ENCODE measurements around the gene SLC38A10. TPM values are rescaled to one million over a fixed set of nuclear protein-coding genes. Genes with fewer than 3 reads are reported as not detected.

The SLC38A10 gene
- total RNA-seq, 2 donors from 2014 or later = 83.0 to 129 TPM

DNA sequence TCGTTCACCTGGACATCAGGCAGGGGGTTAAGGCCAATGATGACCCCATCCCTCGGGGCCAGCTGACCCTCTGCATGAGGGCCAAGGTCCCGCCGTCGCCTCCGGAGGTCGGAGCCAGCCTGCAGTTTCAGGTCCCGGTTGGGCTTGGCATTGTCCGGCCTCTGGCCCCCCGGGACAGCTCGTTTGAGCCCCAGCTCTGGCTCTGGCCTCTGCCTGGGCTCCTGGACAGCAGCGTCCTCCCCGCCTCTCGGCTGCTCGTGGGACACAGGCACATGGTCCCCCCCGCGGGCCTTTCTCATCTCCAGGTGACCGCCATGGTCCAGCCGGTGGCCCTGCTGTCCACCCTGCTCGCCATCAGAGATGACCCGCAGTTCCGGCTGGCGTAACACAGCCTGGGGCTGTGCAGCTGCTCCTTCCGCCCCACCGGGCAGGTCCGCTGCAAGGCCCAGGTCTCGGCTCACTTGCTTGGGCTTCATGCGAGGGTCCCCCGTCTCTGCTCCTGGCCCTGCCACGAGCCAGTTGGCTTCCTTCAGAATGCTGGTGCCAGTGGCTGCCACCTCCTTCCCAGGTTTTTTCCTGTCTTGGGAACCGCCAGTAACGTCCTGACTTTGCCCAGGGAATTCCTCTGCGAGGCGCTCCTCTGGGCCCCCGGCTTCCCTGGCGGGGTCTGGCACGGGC, 49.3 kb downstream of the SLC38A10 start:
- ATAC-seq (ENCODE audit: insufficient number of reproducible peaks, low FRiP score, low read depth) (no peak), DNase-seq (ENCODE audit: low spot score) (no peak)
- Histone ChIP-seq H3K4me3 (no peak overlapping the region), H3K9me3 (no peaks in the 10 kb centered on the region), H3K27me3 (replicated peaks; ENCODE audit: insufficient read depth) (no peaks in the 10 kb centered on the region), H3K4me1 (ENCODE audit: control insufficient read depth in 1 of 2, low read depth in 2 of 2) (peaks cover 0 to under 1% of the 10 kb centered on the region in 2 donors), H3K36me3 (peaks cover 7% of the 10 kb centered on the region), H3K27ac (no peak overlapping the region)
- no peak for TF ChIP-seq CTCF (IDR thresholded peaks at IDR 0.05)

GRCh38 chr17:81245024-81245664, 50.0 kb downstream of the SLC38A10 start:
- H3K27me3 ChIP-seq (replicated peaks; ENCODE audit: insufficient read depth) = no peaks in the 10 kb centered on the region
- no peak overlapping the region for H3K4me3 ChIP-seq
- peaks cover 2 to 7% of the 10 kb centered on the region in 2 donors for H3K4me1 ChIP-seq (ENCODE audit: control insufficient read depth in 1 of 2, low read depth in 2 of 2)
- no peak overlapping the region for H3K27ac ChIP-seq
- DNase-seq (ENCODE audit: low spot score) (no peak), ATAC-seq (ENCODE audit: insufficient number of reproducible peaks, low FRiP score, low read depth) (no peak)
- peaks cover 4% of the 10 kb centered on the region for H3K36me3 ChIP-seq
- no peaks in the 10 kb centered on the region for H3K9me3 ChIP-seq
- TF ChIP-seq CTCF (IDR thresholded peaks at IDR 0.05) = no peak

DNA sequence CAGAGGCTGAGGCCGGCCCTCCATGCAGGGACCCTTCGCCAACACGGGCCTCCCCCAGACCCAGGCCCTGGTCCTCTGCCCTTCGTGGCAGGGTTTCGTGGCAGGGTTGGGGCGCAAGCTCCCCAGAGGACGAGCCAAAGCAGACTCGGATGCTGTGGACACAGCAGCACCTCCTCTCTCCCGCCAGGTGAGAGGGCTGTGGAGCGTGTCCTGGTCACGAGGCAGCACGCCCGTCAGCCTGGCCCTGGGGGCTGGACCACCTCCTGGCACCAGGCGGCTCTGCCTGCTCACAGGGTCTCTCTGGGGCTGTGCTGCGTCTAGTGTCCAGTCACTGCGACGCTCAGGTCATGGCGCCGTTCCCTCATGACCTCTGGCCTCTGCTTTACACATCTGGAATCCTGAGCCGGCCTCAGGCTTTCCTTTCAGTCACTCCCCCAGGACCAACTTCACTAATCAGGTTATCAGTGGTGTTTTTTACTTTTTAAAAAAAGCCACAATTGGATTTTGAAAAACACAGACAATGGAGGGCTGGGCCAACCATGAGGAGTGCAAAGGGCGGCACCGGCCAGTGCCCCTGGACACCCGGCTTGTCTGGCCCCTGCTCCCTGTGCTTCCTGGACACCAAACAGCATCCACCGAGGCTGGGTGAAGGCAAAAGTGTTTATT, 50.6 kb downstream of the SLC38A10 start:
- ATAC-seq (ENCODE audit: insufficient number of reproducible peaks, low FRiP score, low read depth) = no peak
- Histone ChIP-seq H3K27me3 (replicated peaks; ENCODE audit: insufficient read depth) (no peaks in the 10 kb centered on the region), H3K4me3 (no peak overlapping the region), H3K4me1 (ENCODE audit: control insufficient read depth in 1 of 2, low read depth in 2 of 2) (peaks cover 7 to 12% of the 10 kb centered on the region in 2 donors), H3K9me3 (no peaks in the 10 kb centered on the region), H3K27ac (no peak overlapping the region), H3K36me3 (peaks cover 4% of the 10 kb centered on the region)
- TF ChIP-seq CTCF (IDR thresholded peaks at IDR 0.05) = no peak
- DNase-seq (ENCODE audit: low spot score) = no peak

DNA sequence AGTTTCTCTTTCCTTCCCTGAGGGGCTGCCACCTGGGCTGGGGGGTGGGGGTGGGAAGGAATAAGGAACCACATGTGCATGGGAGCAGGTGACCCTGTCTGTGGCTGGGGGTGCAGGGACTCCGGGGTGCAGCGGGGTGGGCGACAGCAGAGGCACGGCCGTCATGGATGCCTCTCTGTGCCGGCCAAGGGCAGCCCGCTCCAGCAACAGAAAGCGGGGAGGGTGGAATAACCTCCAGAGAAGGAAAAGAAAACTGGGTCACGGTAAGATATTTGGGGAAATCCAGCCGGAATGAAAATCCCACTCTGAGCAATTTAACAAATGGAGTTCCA, 51.8 kb downstream of the SLC38A10 start:
- Histone ChIP-seq H3K36me3 (no peaks in the 10 kb centered on the region), H3K4me1 (ENCODE audit: control insufficient read depth in 1 of 2, low read depth in 2 of 2) (peaks cover 7 to 12% of the 10 kb centered on the region in 2 donors), H3K27me3 (replicated peaks; ENCODE audit: insufficient read depth) (no peaks in the 10 kb centered on the region), H3K9me3 (no peaks in the 10 kb centered on the region), H3K27ac (no peak overlapping the region), H3K4me3 (no peak overlapping the region)
- DNase-seq (ENCODE audit: low spot score) (no peak), ATAC-seq (ENCODE audit: insufficient number of reproducible peaks, low FRiP score, low read depth) (no peak)
- TF ChIP-seq CTCF (IDR thresholded peaks at IDR 0.05) = no peak
